A549 (cell line): Measurements from ENCODE around the gene MGMT.

Experiments
- JUN ChIP-seq, 2 experiments: fragments of >200 bp; sonication (Bioruptor Twin); formaldehyde crosslinking; IDR thresholded peaks; 2 replicates in 1 of 2; 3 replicates in 1 of 2; pipeline ENCODE4 v1.6.1; 2016 to 2017
- POLR2A ChIP-seq: IDR thresholded peaks from 2 replicates; pipeline ENCODE4 v1.6.1; 2012; ENCODE audit warnings: mild to moderate bottlenecking, low read length
- SMC3 ChIP-seq: fragments of >200 bp; sonication (Bioruptor Twin); formaldehyde crosslinking; IDR thresholded peaks from 3 replicates; pipeline ENCODE4 v1.6.1; 2018; ENCODE audit warnings: inconsistent platforms
- ZFP36 ChIP-seq: fragments of 450-650 bp; IDR thresholded peaks from 2 replicates; pipeline ENCODE4 v1.6.1; 2014; ENCODE audit warnings: borderline replicate concordance; ENCODE audit not compliant: partially characterized antibody
- TF ChIP-seq, protein P1 (sequence below): fragments of 250-450 bp; sonication (Bioruptor Pico); IDR thresholded peaks from 2 replicates; pipeline ENCODE4 v1.5.0; 2021; ENCODE audit warnings: mild to moderate bottlenecking, moderate library complexity, borderline replicate concordance
- TF ChIP-seq, protein P2 (sequence below): fragments of >200 bp; sonication (Bioruptor Twin); formaldehyde crosslinking; IDR thresholded peaks from 3 replicates; pipeline ENCODE4 v1.5.1; 2016
- TF ChIP-seq, protein P3 (sequence below): fragments of 450-650 bp; IDR thresholded peaks from 2 replicates; pipeline ENCODE4 v1.6.1; 2014; ENCODE audit warnings: antibody characterized with exemption

DNA sequence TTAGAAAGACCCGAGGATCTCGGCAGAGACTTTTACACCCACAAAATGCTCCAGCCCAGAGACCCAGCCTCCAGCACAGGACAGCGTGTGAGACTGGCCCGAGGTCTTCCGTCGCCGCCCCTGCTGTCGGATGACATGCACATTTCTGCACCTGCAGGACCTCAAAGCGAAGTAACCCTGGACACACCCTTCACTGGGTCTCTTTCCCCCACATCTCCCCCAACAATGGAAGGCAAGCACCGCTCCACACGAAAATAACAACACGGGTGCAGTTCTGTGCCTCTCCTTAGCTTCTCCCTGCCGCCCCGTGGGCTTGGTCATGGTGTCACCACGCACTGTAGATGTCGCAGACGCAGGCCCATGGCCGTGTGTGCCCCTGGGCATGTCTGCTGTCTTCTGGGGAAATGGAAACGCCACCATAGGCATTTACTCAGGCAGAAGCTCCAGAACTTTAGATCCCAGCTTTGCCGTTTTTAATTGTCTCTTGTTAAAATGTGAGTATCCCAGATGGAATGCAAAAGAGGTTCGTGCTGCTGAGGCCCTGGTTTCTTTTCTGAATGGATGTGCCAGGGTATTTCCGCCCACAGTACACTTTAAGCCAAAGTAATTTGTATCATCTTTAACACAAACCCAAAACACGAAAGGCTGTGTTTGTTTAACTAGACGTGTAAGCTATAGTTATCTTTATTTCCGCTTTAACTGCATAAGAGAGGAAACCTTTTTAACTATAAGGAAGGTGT, 237.9 kb downstream of the MGMT start:
- TF ChIP-seq, protein P1, sequence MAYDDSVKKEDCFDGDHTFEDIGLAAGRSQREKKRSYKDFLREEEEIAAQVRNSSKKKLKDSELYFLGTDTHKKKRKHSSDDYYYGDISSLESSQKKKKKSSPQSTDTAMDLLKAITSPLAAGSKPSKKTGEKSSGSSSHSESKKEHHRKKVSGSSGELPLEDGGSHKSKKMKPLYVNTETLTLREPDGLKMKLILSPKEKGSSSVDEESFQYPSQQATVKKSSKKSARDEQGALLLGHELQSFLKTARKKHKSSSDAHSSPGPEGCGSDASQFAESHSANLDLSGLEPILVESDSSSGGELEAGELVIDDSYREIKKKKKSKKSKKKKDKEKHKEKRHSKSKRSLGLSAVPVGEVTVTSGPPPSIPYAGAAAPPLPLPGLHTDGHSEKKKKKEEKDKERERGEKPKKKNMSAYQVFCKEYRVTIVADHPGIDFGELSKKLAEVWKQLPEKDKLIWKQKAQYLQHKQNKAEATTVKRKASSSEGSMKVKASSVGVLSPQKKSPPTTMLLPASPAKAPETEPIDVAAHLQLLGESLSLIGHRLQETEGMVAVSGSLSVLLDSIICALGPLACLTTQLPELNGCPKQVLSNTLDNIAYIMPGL (CRISPR knock-in tag): no peak
- TF ChIP-seq SMC3: no peak
- TF ChIP-seq POLR2A: no peak
- TF ChIP-seq, protein P2, sequence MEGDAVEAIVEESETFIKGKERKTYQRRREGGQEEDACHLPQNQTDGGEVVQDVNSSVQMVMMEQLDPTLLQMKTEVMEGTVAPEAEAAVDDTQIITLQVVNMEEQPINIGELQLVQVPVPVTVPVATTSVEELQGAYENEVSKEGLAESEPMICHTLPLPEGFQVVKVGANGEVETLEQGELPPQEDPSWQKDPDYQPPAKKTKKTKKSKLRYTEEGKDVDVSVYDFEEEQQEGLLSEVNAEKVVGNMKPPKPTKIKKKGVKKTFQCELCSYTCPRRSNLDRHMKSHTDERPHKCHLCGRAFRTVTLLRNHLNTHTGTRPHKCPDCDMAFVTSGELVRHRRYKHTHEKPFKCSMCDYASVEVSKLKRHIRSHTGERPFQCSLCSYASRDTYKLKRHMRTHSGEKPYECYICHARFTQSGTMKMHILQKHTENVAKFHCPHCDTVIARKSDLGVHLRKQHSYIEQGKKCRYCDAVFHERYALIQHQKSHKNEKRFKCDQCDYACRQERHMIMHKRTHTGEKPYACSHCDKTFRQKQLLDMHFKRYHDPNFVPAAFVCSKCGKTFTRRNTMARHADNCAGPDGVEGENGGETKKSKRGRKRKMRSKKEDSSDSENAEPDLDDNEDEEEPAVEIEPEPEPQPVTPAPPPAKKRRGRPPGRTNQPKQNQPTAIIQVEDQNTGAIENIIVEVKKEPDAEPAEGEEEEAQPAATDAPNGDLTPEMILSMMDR: no peak
- TF ChIP-seq, protein P3, sequence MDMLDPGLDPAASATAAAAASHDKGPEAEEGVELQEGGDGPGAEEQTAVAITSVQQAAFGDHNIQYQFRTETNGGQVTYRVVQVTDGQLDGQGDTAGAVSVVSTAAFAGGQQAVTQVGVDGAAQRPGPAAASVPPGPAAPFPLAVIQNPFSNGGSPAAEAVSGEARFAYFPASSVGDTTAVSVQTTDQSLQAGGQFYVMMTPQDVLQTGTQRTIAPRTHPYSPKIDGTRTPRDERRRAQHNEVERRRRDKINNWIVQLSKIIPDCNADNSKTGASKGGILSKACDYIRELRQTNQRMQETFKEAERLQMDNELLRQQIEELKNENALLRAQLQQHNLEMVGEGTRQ: no peak
- no peak for TF ChIP-seq JUN (IDR thresholded peaks at IDR 0.05)
- no peak for TF ChIP-seq ZFP36
